SK-N-SH treated with all-trans-retinoic acid at 6 μM for 48 hours (cell line): ENCODE data around the gene ARID4B.

Experiments used
- ARNTL ChIP-seq: fragments of 450-650 bp; formaldehyde crosslinking; IDR thresholded peaks from 2 replicates; pipeline ENCODE4 v1.5.0; 2020; ENCODE audit warnings: low read depth, mild to moderate bottlenecking, moderate library complexity, borderline replicate concordance
- RARB ChIP-seq: fragments of 250-450 bp; sonication (Bioruptor Pico); IDR thresholded peaks from 2 replicates; pipeline ENCODE4 v1.8.0; 2021; ENCODE audit warnings: mild to moderate bottlenecking, moderate library complexity
- ZFP3 ChIP-seq: fragments of 250-450 bp; sonication (Bioruptor Pico); IDR thresholded peaks from 2 replicates; pipeline ENCODE4 v1.5.0; 2020; ENCODE audit warnings: mild to moderate bottlenecking, moderate library complexity
- TF ChIP-seq, protein P1 (sequence below): fragments of 250-450 bp; sonication (Bioruptor Pico); IDR thresholded peaks from 2 replicates; pipeline ENCODE4 v1.8.0; 2020; ENCODE audit warnings: mild to moderate bottlenecking, moderate library complexity, borderline replicate concordance

DNA sequence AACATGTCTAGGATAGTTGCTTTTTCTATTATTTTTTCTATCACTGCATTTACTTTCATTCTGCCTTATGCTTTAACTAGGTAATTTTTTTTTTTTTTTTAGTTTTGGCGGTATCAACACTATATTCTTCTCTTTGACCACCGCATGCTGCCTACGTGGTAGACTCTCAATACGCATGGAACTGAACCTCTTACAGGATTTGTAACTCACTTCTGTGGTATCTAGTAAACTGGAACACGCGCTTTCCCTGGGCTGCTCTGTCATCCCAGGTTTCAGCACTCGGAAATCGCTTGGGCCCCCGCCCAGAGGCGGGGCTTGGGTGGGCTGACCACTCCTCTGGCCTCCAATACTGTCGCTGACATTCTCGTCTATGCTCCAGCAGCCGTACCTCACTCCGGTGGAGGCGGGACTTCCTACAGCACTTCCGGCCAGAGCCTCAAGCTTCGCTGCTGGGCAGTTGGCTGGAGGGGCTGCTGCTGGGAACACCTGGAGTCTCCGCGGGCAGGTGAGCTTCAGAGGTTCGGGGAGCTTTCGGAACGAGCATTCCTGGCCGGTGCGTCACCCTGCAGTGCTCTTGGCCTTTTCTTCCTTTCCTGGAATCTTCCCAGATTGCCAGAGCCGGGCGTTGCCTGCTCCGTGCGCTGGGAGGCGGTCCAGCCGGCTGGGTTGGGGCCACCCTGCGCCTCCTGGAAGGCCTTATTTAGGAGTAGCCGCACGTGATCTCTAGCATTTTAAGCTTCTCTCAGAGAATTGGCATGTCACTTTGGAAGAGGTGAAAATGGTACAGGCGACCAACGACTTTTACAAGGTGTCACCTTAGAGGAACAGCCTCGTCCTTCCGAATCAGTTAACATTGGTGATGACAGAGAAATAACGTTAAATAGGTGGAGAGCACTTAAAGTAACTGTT, 39.3 kb upstream of the ARID4B start, which contains the start of gene TBCE:
- TF ChIP-seq ZFP3 (no peak), RARB (CRISPR knock-in tag) (no peak), ARNTL (CRISPR knock-in tag) (no peak)
- TF ChIP-seq, protein P1, sequence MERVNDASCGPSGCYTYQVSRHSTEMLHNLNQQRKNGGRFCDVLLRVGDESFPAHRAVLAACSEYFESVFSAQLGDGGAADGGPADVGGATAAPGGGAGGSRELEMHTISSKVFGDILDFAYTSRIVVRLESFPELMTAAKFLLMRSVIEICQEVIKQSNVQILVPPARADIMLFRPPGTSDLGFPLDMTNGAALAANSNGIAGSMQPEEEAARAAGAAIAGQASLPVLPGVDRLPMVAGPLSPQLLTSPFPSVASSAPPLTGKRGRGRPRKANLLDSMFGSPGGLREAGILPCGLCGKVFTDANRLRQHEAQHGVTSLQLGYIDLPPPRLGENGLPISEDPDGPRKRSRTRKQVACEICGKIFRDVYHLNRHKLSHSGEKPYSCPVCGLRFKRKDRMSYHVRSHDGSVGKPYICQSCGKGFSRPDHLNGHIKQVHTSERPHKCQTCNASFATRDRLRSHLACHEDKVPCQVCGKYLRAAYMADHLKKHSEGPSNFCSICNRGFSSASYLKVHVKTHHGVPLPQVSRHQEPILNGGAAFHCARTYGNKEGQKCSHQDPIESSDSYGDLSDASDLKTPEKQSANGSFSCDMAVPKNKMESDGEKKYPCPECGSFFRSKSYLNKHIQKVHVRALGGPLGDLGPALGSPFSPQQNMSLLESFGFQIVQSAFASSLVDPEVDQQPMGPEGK, result no peak
